OCI-M1 (cell line): ENCODE measurements around the gene ATL2.
"Not testable (repeated sequence)": the region's sequence is repeated elsewhere in the genome, so short reads cannot be mapped to it uniquely, and the experiment has no call there.

ENCODE experiments used
- DNase-seq: peaks from one replicate; lab custom pipeline; 2025; lab: John Stamatoyannopoulos, UW

The ATL2 gene

DNA sequence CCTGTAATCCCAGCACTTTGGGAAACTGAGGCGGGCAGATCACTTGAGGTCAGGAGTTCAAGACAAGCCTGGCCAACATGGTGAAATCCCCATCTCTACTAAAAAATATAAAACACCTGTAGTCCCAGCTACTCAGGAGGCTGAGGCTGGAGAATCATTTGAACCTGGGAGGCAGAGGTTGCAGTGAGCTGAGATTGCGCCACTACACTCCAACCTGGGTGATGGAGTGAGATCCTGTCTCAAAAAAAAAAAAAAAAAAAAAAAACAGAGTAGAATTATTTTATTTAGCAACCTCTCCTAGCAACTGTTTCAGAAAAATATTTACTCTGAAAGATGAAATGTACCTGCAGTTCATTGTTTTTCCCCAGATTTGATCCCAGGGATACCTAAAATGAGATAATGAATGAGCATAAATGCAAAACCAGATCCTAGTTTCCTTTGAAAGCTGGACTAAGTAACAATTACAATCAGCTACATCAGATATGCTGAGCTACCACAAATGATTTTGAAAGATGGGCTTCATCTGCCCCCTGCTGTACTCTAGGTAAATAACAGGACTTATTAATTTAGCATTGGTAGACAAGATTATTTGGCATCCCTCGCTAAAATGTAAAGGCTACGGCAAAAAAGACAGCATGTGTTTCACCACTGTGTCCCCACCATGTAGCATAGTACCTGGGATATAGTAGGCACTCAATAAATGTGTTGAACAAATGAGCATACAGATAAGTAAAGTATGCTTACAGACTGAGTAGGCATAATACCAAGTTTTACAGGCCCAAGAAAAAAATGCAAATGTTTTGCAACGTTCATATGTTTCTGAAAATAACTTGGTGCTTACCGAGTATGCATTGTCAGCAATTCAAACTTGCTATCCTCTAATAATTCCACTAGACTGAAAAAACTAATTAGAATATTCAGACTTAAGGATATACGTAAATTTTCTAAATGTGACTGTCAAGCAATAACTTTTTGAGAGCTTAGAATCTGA, 102.5 kb downstream of the ATL2 start:
- DNase-seq: peak; percentile 89

DNA sequence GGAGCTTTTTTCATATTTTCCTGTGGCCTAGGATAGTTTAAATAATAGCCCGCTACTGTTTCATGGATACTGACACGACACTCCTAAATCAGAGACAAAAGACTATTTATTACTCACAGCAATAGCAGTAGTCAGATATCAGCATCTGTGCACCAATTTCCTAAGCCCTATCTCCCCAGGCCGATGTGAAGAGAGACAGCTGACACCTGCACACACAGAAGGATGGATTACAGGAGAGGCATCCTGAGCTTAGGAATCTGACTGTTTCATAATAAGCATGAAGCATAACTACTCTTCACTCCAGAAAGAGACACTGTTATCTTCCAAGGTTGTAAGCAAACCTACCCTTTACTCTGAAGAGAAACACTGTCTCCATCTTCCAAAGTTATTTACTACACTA, 105.4 kb downstream of the ATL2 start:
- DNase-seq: no peak

DNA sequence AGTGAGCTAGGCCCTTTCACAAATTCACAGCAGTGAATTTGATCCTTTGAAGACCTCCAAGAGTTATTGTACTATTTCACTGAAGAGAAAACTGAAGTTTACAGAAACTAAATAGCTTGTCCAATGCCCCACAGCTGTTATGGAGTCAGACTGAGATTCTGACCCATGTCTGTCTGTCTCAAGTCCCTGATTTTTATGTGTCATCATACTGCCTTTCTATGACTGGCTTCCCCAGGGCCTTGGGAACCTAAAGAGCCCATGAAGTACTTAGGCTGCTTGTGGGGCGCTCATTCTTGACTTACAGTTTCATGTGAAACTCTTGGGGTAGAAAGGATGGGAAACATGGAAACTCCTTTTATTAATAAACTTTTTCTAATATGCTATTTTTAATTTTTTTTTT, 107.7 kb downstream of the ATL2 start:
- DNase-seq: no peak

DNA sequence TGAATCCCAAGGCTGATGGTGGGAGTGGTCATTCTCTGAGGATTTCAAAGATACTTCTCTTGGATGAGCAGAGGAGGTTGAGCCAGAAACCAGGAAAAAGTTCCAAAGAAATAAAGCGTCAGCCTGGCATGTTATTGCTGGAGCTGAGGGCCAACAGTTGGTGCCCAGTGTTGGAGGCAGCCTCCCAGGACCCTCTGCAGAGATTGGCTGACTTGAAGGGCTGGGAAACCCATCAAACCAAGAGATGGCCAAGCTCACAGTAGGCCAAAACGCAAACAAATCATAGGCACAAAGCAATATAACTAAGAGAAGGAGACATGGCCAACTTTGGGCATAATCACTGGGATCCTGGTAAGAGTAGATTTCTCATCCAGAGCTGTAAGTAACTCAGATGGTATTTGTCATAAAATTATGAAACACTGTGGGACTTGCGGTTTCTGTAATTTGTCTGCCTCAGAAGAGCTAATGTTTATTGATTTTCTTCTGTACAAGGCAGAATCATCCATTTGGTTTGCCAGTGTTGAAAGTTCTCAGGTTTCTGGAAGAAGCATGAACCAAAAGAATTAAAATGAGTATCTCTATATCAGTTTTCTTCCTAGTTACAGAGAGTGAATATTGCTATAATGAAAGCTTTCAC, 108.3 kb downstream of the ATL2 start:
- DNase-seq: peak; percentile 27

DNA sequence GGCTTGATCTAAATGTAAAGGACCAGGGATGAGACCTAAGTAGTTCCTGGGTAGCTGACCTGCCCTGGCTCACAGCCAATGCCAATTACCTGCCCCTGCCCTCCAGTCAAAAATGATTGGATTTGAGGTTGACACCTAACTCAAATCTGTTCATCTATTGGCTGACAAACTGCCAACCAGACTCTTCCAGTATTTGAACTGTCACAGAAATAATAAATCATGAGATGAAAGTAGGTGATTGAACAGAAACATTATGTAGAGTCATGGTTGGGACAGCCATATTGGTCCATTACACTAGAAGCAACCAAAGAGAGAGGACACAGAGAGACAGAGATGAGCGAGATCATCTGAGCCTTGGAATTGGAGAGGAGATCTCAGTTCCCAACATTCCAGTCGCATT, 109.1 kb downstream of the ATL2 start:
- DNase-seq: no peak

DNA sequence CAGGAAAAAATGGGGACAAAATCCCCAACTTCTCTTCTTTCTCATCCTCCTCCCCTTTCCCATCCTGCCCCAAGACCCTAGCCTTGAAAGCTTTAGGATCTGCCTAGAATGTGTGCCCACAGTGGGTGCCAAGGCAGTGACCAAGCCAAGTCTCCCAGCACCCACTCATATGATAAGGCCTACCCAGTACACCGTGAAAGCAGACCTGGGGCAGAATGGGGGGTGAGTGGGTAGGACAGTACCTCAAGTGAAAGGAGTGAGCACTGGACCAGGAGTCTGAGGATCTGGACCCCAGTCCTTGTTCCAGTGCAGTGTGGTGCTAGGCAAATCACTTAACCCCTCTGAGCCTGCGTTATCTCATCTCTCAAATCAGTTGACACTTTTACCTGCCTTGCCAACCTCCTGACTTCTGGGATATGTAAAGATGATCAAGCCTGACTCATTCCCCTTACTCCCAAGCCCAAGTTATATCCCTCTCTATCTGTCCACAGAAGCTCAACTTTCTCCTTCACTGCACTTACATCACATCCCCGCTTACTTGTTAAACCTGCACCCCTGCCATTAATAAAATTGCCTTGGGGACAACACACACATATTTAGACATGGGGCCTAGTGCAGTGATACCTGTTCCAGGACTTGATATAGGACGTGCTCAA, 109.7 kb downstream of the ATL2 start:
- DNase-seq: no peak

DNA sequence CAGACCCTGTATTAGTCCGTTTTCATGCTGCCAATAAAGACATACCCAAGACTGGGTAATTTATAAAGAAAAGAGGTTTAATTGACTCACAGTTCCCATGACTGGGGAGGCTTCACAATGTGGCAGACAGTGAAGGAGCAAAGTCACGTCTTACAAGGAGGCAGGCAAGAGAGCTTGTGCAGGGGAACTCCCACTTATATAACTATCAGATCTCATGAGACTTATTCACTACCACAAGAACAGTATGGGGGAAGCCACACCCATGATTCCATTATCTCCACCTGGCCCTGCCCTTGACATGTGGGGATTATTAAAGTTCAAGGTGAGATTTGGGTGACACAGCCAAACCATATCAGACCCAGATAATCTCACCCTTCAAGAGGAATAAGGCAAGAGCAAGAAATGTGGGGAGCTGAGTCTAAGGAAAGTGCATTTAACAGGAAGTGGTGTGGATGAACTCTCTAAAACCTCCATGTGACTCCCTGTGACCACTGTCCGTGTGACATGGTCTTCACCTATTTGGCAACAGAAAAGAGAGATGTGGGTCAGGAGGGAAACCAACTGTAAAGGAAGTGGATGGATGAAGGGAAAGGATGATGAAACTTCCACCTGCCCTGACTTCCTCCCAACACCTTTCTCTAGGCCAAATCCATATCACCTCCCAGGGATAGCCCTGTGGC, 110.6 kb downstream of the ATL2 start:
- DNase-seq: peak; percentile 29

DNA sequence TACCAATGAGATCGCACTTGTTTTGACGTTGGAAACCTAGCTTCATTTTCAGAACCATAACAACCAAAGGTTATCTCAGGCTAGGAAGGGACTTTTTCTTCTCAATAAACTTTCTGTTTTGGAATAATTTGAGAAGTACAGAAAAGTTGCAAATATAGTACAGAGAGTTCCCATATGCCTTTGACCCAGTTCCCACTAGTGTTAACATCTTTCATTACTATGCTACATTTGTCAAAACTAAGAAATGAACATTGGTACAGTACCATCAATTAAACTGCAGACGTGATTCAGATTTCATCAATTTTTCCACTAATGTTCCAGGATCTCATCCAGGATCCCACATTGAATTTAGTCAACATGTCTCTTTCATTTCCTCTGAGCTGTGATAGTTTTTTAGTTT, 111.6 kb downstream of the ATL2 start:
- DNase-seq: no peak

DNA sequence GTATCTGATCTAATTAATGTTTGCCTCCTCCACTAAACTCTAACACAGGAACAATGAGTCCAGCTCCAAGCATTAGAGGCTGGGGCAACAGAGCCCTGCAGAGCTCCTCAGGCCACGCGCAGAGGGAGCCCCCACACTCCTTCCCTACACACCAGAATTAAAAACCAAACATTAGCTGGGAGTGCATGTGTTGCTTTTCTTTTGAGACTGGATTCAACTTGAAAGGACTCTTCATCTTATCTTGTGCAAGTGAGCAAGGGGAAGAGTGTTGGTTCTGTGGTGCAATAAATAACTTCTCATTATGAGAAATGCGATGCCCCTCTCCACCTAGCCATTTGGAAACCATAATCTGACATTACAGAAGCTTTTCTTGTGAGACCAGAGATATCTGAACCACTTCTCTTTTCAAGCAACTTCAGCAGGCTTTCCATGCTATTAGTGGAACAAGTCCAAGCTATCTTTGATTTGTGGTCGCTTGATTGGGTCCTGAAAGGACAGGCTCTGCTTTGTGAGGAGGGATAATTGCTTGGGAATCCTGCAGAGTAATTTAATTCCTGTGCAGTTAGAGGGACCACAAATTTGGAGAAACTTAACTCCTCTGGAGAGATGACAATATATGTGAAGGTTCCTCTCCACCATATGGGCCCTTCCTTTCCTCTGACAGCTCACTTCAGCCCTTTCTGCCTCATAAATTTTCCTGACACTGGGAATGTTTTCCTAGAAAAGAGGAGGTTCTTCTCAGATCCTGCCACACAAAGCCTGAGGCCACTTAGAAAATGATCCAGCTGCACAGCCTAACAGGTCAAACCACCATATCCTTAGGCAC, 112.5 kb downstream of the ATL2 start:
- peak; percentile 89 for DNase-seq

DNA sequence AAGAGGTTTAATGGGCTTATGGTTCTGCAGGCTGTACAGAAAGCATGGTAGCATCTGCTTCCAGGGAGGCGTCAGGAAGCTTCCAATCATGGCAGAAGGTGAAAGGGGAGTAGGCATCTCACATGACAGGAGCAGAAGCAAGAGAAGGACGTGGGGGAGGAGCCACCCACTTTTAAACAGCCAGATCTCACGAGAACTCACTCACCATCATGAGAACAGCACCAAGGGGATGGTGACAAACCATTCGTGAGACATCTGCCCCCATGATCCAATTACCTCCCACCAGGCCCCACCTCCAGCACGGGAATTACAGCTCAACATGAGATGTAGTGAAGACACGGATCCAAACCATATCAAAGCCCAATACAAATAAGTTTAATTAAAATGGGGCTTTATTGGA, 113.8 kb downstream of the ATL2 start:
- no peak for DNase-seq

DNA sequence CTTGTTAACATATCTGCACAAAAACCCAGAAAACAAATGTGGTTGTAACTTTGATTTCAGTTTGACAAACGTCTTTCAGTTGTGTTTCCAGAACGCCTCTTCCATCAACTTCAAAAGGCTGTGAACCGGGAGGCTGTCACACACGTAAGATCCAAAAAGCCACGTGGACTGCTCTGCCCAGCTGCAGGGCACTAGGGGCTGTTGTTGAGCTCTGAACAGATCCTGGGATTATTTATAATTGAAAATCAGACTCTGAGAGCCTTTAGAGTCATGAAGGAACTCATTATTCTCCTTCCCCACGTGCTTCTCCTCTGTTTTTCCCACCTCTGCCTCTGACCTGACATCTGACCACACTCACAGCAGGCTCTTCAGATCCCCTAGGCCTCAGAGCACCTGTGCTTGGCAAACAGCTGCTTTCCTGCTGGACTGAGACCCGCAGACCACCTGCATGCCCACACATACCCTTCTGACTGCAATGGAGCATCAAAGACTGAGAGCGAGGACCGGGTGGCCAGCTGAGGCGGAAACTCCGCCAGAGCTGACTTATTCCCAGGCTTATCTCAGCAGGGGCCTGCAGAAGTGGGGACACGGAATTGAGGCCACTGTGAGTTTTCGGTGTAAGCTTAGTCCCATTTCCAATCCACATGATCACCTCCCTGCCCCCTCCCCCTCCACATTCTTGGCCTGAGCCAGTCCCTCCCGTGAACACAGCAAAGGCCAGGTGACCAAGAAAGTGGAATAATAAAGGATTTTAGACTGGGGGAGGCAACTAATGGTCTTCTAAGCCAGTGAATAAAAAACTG, 114.8 kb downstream of the ATL2 start:
- DNase-seq: no peak

DNA sequence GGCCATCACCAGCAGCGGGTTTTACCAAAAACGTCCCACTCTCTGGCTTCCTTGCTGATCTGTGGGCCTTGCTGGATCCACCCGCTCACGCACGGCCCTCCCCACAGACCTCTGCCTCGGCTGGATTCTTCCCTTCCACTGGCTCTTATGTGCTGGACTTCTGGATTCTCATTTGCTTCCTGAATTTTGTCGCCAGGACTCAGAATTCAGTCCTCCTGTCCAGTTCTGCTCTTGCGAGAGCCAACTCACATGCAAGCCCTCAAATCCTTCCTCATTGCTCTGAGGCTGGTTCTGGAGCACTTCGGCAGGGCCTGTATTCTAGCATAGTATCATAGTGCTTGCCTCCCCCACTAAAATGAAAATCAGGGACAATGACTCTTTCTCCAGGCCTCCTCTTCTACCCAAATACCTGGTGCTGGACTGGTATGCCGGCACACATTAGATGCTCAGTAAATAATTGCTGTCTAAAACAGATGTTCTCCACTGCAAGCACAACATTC, 115.5 kb downstream of the ATL2 start:
- DNase-seq: no peak

DNA sequence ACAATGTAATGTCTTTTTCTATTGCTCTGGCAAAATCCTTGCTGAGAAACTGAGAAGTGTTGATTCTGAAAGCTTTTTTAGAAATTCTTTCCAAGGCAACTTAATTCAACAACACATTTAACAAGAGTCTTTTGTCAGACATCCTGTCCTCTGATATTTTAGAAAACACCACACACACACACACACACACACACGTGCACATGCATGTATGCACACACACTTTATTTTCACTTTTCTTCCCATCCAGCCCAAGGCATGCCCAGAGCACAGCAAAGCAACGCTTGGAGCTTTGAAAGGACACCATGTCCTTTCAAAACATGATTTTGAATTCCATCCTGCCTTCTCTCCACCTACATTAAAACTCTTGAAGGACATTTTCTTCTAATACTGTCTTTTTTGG, 116.1 kb downstream of the ATL2 start:
- no peak for DNase-seq

DNA sequence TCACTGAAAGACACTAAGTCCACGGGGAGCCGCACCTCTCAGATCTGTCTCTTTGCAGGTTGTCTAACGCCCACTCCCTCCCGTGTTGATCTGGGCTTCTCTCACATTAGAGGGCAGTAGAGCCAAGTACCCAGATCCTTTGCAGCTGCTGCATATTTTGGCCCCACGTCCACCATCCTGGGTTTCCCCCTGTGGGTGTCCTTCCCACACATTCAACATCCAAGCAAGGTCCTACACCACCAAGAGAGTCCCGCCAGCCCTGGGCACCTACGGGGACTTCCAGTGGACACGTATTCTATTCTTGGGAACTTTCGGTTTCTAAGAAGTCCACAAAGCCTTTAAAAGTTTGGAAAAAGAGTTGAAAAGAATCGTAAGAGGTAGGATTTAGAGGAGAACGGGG, 116.6 kb downstream of the ATL2 start:
- DNase-seq: no peak

DNA sequence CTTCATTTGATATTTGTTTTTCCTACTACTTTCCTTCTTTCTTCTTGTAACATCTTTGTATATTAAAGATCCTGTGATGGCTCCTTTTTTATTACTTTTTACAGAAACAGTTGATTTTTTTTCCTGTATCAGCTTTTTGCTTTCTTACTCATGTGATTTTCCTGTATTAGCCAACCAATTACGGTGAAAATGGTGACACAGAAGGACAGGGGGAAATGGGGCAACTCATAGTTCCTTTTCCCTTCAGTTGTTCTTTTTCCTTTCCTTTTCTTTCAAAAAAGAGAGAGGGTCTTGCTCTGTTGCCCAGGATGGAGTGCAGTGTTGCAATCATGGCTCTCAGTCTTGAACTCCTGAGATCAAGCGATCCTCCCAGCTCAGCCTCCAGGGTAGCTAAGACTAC, 117.8 kb downstream of the ATL2 start:
- DNase-seq: no peak

DNA sequence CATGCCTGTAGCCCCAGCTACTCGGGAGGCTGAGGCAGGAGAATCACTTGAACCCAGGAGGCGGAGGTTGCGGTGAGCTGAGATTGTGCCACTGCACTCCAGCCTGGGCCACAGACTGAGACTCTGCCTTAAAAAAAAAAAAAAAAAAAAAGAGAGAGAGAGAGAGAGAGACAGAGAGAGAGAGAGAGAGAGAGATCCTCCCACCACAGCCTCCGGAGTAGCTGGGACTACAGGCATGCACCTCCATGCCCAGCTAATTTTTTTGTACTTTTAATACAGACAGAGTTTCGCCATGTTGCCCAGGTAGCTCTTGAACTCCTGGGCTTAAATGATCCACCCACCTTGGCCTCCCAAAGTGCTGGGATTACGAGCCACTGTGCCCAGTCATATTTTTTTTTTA, 119.4 kb downstream of the ATL2 start:
- DNase-seq: not testable (repeated sequence)

DNA sequence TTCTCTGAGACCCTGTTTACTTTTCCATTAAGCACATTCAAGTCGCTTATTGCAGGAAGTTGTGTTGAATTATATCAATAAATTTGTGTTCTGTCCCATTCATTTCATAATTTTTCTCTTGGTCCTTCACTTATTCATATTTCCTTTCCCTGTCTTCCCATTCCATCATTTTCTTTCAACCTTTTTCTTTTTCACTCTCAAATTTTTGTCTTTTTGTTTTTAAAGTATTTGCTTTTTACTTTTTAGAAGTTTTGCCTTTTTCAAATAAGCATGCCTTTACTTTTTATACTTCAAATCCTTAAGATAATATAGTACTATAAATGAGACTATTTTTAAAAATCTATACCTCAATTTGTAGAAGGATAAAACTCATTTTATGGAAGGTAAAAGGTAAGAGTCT, 120.5 kb downstream of the ATL2 start:
- no peak for DNase-seq

DNA sequence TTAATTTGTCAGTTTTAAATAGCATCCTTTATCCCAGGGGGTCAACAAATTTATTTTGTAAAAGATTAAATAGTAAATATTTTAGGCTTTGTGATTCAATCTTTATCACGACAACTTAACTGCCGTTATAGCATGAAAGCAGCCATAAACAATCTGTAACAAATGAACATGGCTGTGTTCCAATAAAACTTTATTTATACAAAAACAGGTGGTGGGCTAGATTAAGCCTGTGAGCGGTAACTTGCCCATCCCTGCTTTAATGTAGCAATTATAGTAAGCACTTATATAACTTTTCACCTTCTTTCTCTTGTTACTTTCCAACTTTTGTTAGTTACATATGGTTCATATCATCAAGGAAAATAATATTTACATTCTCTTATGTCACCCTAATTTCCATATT, 121.9 kb downstream of the ATL2 start:
- no peak for DNase-seq

DNA sequence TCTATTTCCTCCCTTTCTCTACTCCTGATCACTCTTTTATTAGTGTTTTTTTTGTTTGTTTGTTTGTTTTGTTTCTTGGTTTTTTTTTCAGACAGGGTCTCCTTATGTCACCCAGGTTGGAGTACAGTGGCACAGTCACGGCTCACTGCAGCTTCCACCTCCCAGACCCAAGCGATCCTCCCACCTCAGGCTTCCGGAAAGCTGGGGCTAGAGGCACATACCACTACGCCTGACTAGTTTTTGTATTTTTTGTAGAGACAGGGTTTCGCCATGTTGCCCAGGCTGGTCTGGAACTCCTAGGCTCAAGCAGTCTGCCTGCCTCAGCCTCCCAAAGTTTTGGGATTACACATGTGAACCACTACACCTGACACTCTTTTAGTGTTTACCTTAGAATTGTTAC, 122.3 kb downstream of the ATL2 start:
- DNase-seq: no peak

DNA sequence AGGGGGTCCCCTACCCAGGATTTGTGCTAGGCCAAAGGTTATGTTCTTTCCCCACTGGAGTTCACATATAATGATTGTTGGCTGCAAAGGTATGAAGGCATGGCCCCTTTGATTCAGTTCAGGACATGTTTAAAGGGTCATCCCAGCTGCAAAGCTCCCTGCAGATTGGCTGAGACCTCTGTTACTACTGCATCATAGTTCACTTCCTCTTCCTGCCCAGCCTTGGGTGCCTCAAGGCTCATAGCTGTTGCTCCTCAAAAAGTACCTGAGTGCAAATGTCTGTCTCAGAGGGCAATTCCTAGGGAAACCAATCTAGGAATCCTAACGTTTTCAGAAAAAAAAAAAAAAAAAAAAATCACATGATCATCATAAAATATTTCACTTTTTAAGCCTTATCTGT, 125.1 kb downstream of the ATL2 start:
- DNase-seq: no peak
